Measurements from ENCODE around the gene F2.
"Not testable (repeated sequence)": the region's sequence is repeated elsewhere in the genome, so short reads cannot be mapped to it uniquely, and the experiment has no call there.

F2 gene

GRCh38 chr11:46719048-46719542 lies at the start of gene F2:
TSS of gene F2 (plus strand) at chr11:46719213. CDS start at chr11:46719236, 23 bp downstream.
- no peak for DNase-seq

- no peak for DNase-seq
Observed at GRCh38 chr11:46669711-46670139, 49.3 kb upstream of the F2 start.

GRCh38 chr11:46670521-46670920 lies 48.5 kb upstream of the F2 start:
- DNase-seq: not testable (repeated sequence)

DNA sequence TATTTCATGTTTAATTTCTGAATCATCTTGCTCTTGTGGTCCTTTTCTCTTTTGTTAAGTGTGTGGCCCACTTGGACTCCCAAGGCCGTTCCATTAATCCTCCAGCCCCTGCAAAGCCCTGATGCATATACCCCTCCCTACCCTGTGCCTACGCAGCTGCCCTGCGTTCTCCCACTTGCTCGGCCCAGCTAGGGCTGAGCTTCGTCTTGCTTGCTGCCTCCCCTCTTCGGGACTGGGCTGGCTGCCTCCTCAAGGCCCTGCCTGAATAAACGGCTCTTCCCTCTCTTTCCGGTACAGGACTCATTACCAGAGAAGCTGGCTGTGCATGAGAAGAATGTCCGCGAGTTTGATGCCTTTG lies 47.1 kb upstream of the F2 start:
- DNase-seq: no peak

DNA sequence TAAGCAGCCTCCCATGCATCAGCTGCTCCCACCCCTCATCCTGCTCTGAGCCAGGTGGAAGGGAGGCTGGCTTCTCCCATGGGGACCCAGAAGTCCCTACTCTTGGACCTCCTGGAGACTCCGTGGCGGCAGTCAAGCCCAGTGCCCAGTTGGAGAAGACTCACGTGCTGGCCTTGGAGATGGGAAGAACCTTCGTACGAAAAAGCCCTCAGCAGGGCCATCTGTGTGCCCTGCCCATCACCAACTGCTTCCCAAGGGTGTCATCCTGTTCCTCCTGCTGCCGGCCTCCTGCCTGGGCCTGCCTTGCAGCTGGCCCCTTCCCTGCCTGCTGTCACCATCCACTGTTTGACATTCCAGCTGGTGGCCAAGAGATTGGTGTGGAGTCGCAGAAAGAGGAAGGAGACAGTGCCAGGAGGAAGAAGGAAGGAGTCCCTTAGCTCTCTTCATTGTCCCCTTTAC lies 46.6 kb upstream of the F2 start:
- DNase-seq: no peak

- DNase-seq: no peak
Observed at GRCh38 chr11:46673713-46674462, 45.1 kb upstream of the F2 start.

DNA sequence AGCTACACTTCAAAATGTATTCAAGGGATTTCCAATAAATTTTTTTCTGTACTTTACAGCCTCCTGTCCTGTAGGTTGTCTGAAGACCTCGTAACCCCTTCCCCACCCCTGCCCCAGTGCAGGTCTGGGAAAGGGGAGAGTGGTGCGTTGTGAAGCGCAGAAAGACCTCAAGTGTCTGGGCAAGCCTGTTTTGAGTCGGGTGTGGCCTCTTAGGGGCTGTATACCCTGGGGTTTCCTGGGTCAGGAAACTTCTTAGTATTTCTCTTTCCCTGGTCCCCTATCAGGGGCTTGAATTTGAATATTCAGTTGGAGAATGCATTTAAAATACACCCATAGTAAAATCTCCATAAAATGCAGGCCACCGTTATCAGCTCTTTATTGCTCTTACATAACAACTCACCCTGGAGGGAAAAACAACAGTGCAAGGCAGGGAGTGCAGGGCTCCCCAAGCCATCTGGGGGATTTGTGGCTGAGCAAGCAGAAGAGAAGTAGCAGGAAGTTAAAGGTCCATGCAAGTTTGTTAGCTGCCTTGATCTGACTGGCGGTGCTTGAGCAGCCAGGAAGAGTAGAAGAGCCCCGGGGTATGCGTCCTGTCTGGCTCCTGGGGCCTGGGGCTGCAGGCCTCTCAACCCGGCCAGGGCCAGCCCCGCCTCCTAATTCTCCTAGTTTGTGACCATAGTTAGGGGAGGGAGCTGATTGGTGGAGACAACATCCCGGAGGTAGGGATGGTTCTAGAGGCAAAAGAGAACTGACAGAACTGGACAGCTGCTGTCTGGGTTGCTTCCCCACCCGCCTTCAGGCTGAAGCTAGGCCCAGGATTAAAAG lies 44.3 kb upstream of the F2 start:
- no peak for DNase-seq

- DNase-seq: no peak
Observed at GRCh38 chr11:46675288-46675851, 43.6 kb upstream of the F2 start.

- no peak for DNase-seq
Observed at GRCh38 chr11:46675949-46676348, 43.1 kb upstream of the F2 start.

DNA sequence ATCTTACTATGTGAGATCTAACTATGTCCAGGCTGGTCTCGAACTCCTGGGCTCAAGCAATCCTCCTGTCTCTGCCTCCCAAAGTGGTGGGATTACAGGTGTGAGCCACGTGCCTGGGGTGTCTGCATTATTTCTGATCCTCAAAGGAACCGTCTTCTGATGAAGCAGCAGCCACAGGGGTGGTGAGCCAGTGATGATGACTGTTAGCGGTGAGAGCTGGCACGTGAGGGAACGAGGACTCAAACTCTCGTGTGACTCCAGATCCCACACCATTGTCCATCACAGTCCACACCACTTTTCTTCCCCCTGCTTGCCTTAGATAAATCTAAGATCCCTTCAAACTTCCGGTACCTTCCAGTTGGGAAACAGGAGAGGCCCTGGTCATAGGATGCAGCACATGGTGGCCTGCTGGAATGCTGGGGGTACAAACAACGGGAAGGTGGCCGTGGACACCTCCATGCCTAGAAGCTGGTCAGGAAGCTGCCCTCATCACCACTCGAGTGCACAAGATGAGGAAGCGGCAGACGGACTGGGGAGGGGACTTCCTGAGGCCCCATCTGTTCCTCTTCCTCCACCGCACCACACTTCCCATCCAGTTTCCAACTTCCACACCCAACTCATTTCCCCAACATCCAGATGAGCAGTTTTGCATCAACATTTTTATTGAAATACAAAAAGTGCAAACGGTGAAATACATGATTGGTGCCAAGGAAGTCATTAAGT lies 42.4 kb upstream of the F2 start:
- DNase-seq: no peak

DNA sequence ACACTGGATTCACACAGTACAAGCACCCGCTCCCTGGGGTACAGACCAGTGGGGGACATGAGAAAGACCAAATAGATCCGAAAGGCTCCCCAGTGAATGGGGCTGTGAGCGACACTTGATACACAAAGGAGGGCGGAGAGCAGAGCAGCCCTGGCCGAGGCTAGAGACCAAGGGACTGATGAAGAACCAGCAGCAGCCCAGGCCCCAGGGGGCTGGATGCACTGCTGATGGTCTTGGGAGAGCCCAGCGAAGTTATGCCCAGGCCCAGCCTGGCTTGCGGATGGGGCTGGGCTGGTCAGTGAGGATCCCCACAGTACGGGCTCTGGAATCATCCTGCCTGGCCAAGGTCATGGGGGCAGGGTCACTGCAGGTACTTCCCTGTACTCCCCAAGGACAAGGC lies 41.8 kb upstream of the F2 start:
- no peak for DNase-seq

- DNase-seq: no peak
Observed at GRCh38 chr11:46677991-46678740, 40.8 kb upstream of the F2 start.

DNA sequence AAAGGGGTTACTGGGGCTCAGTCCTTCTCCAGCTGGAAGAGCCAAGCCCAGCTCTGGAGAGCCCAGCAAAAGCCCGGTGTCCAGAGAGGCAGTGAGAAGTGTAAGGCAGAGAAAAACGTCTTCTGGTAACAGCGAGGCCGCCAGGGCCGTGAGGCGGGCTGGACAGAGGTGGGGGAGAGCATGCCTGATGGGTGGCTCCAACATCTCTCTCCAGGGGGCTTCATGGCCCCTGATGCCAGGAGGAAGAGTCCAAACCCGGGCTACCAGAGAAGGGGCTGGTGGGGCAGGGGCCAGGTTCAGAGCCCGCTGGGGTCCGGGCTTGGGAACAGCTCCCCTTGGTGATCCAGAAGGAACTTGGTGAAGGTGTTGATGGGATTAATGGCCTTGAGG lies 40.3 kb upstream of the F2 start:
- DNase-seq: no peak

GRCh38 chr11:46679241-46680163 lies 39.5 kb upstream of the F2 start:
- no peak for DNase-seq

DNA sequence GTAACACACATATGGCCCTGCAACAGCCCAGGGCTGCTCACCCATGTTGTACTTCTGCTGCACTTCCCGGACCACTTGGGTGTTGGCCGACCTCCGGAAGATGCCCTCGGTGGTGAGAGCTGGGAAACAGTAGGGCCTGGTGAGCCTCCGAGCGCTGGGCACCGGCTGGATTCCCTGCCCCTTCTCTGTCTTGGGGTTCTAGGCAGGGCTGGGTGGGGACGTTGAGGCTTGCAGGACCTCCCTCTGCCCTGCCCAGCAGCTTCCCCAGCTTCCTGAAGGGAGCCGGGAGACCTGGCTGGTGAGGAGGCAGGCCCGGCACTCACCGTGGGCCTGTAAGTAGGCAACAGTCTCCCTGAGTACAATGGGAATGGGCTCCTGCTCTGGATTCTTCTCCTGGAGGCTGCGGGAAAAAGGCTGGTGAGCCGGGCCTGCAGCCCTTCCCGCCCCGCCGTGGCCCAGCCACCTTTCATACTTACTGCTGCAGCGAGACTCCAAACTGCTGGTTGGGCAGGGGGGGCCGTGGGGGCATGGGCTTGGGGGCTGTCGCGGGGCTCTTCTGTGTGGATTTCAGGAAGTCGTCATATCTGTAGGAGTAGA lies 38.8 kb upstream of the F2 start:
- no peak for DNase-seq

DNA sequence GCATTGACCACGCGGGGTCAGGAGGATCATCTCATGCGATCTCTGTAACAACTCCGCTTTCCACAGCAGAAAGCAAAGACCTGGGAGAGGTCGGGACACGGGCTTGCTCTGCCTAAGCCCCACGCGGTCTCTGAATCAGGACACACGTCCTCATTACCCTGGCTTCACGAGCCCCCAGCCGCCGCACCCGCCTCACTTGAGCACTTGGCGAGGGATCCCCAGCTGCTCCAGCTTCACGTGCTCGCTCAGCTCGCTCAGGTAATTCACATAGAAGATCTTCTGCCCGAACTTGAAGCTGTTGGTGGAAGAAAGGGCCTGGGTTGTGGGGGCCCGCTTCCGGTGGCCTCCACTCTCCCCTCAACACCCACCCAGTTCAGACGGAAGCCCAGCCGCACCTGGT lies 38.2 kb upstream of the F2 start:
- DNase-seq: no peak

DNA sequence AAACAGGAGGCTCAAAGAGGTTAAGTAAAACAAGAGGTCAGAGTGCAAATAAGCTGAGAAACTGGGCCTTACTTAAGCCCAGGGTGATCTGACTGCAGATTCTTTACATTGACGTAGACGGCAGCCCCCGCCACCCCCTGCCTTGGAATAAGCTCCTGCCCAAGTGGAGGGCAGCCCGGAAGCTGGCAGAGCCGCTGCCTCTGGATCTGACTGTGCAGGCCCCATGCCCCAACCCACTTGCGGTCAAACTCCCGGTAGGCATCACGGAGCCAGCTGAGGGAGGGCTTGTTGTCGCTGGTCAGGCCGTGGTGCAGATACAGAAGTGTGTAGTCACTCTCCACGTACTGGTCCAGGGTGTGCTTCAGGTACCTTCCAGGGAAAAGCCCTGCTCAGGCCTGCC lies 37.2 kb upstream of the F2 start:
- no peak for DNase-seq

GRCh38 chr11:46682773-46683752 lies 36.0 kb upstream of the F2 start:
- DNase-seq: no peak

- DNase-seq: no peak
Observed at GRCh38 chr11:46684367-46684766, 34.6 kb upstream of the F2 start.
